ENCODE data around the gene ZNF469. TPM values are rescaled to one million over a fixed set of nuclear protein-coding genes. Genes with fewer than 3 reads are reported as not detected.
A peak's percentile ranks its signal among the peaks of the same experiment; 100 is the strongest.

Gene ZNF469
- total RNA-seq, 3 donors from 2014 or later, result 0.80 to 1.5 (median 0.98) TPM

GRCh38 chr16:88404769-88405168, 22.0 kb downstream of the ZNF469 start:
- no peak overlapping the region for H3K4me3 ChIP-seq
- no peaks in the 10 kb centered on the region for H3K27me3 ChIP-seq
- TF ChIP-seq CTCF (IDR thresholded peaks at IDR 0.05) (no peak), POLR2A (IDR thresholded peaks at IDR 0.05) (no peak), POLR2AphosphoS5 (IDR thresholded peaks at IDR 0.05) (no peak)
- no peak for DNase-seq (ENCODE audit: low spot score in 2 of 2)
- H3K27ac ChIP-seq, result peak overlapping the region in 1 of 2 donors; percentile 71
- no peaks in the 10 kb centered on the region for H3K36me3 ChIP-seq
- H3K9me3 ChIP-seq, result no peaks in the 10 kb centered on the region
- intact Hi-C loops (cut with DNase I; ENCODE audit: low total_unique reads), result no loop called here
- peaks cover 0 to 5% of the 10 kb centered on the region in 2 donors for H3K4me1 ChIP-seq

DNA sequence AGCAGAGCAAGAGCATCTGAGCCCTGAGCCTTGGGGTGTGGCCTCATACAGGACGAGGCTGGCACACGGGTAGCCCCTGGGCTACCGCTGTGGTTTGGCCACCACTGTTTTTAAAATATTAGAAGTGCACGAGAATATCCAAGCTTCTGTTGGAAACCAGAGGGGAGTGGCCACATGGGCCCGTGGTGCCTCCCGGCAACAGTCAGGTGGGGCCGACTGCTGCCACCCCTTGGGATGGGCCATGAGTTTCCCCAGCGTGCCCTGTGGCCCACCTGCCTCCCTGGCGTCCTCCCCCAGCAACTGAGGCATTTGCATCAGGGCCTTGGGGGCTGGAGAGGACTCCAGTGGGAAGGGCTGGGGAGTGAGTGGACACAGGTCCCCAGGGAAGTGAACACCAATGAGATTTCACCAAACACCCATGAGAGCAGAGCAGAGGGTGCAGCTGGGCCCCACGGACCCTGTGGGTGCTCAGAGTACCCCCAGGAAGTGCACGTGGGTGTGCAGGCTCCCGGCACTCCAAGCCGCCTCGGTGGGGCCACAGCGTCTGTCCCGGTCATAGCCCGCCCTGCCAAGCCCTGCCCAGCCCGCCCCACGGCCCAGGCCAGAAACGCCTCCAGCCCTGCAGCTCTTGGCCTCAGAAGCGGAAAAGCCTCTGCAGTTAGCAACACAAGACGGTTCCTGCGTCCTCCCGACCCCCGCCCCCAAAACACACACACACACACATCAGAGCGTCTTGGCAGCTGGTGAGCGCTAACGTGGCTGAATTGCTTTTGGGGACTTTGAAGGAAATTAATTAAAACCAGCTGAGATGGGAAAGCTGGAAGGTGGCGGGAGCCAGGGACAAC, 22.7 kb downstream of the ZNF469 start:
- Histone ChIP-seq H3K4me1 (peaks cover 0 to 5% of the 10 kb centered on the region in 2 donors), H3K27me3 (no peaks in the 10 kb centered on the region), H3K9me3 (no peaks in the 10 kb centered on the region), H3K27ac (peak overlapping the region in 1 of 2 donors; percentile 71), H3K4me3 (peak overlapping the region; percentile 13 to 63 (median 39)), H3K36me3 (no peaks in the 10 kb centered on the region)
- no peak for TF ChIP-seq POLR2A (IDR thresholded peaks at IDR 0.05)
- no peak for TF ChIP-seq POLR2AphosphoS5 (IDR thresholded peaks at IDR 0.05)
- TF ChIP-seq CTCF (IDR thresholded peaks at IDR 0.05), result no peak
- intact Hi-C loops (cut with DNase I; ENCODE audit: low total_unique reads), result no loop called here
- peak in 1 of 2 donors; percentile 74 for DNase-seq (ENCODE audit: low spot score in 2 of 2)

- Histone ChIP-seq H3K4me1 (peaks cover 0 to 5% of the 10 kb centered on the region in 2 donors), H3K4me3 (peak overlapping the region; percentile 13 to 63 (median 39)), H3K27ac (peak overlapping the region in 1 of 2 donors; percentile 71), H3K9me3 (no peaks in the 10 kb centered on the region), H3K36me3 (no peaks in the 10 kb centered on the region), H3K27me3 (no peaks in the 10 kb centered on the region)
- intact Hi-C loops (cut with DNase I; ENCODE audit: low total_unique reads), result no loop called here
- peak in 2 of 3 donors; percentile 34 to 40 for TF ChIP-seq CTCF (IDR thresholded peaks at IDR 0.05)
- TF ChIP-seq POLR2AphosphoS5 (IDR thresholded peaks at IDR 0.05), result no peak
- DNase-seq (ENCODE audit: low spot score in 2 of 2), result no peak
These were observed 23.6 kb downstream of the ZNF469 start for GRCh38 chr16:88406096-88407041.

DNA sequence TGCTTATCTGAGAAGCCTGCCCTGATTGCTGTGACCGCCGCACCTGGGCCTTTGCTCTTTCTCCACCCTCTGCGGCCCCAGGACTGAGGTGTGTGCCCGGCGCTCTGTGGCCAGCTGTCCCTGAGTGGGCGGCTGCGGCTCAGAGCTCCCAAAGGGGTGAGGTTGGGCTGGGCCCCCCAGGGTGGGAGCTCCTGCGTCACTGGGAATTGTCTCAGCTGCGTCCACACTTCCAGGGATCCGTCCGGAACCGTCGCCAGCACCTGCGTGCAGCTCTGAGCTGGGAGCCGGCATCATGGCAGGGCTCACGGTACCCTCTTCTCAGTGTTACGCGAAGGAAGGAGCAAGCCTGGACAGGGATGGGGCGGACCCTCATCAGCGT, 24.3 kb downstream of the ZNF469 start:
- Histone ChIP-seq H3K27ac (no peak overlapping the region), H3K9me3 (no peaks in the 10 kb centered on the region), H3K4me3 (no peak overlapping the region), H3K36me3 (no peaks in the 10 kb centered on the region), H3K4me1 (peaks cover 0 to 5% of the 10 kb centered on the region in 2 donors), H3K27me3 (no peaks in the 10 kb centered on the region)
- DNase-seq (ENCODE audit: low spot score in 2 of 2), result no peak
- intact Hi-C loops (cut with DNase I; ENCODE audit: low total_unique reads), result no loop called here
- no peak for TF ChIP-seq POLR2AphosphoS5 (IDR thresholded peaks at IDR 0.05)
- no peak for TF ChIP-seq CTCF (IDR thresholded peaks at IDR 0.05)
- TF ChIP-seq POLR2A (IDR thresholded peaks at IDR 0.05), result no peak
